Naive thymus-derived CD8-positive, alpha-beta T cell (primary cell): ENCODE data around the gene RAB3B. TPM values are rescaled to one million over a fixed set of nuclear protein-coding genes. Genes with fewer than 3 reads are reported as not detected.
A peak's percentile ranks its signal among the peaks of the same experiment; 100 is the strongest.

ENCODE experiments used
- ATAC-seq, 2 donors: fragments of 150-1000 bp; cut with Tn5 transposase in 1 of 2; sonication (Bioruptor Pico), chemical (Tn5 transposase) in 1 of 2; 1 replicate in 1 of 2; 2 replicates in 1 of 2; pipeline ENCODE4 v1.10.0; 2021; ENCODE audit warnings: mild to moderate bottlenecking in 2 of 2, moderate library complexity in 2 of 2
- POLR2A ChIA-PET: fragments of 350-600 bp; sonication (Branson Sonifier 250); formaldehyde crosslinking; loops from one replicate; lab custom pipeline; 2021; ENCODE audit warnings: antibody characterized with exemption; lab: Charles Lee
- DNase-seq, 10 donors: peaks; one replicate each; pipeline versions ENCODE4 v3.0.0 to v3.0.0-alpha.2; 2020 to 2022
- H3K27ac Mint-ChIP-seq, 10 donors: one replicate each; pipeline ENCODE4 v1.8.0; 2020 to 2022; ENCODE audit warnings: mild to moderate bottlenecking in 10 of 10, mixed read lengths in 10 of 10, moderate library complexity in 4 of 10, inconsistent platforms in 1 of 10
- H3K27me3 Mint-ChIP-seq, 5 donors: one replicate each; pipeline ENCODE4 v1.8.0; 2021 to 2022; ENCODE audit warnings: mixed read lengths in 5 of 5
- H3K36me3 Mint-ChIP-seq, 3 donors: one replicate each; pipeline ENCODE4 v1.8.0; 2020 to 2022; ENCODE audit warnings: mixed read lengths in 3 of 3, mild to moderate bottlenecking in 2 of 3, inconsistent platforms in 1 of 3
- H3K4me1 Mint-ChIP-seq, 4 donors: one replicate each; pipeline ENCODE4 v1.8.0; 2021 to 2022; ENCODE audit warnings: mixed read lengths in 4 of 4
- H3K4me3 Mint-ChIP-seq, 10 donors: one replicate each; pipeline ENCODE4 v1.8.0; 2020 to 2022; ENCODE audit warnings: mild to moderate bottlenecking in 10 of 10, mixed read lengths in 10 of 10, moderate library complexity in 6 of 10, inconsistent platforms in 1 of 10
- H3K9me3 Mint-ChIP-seq, 9 donors: one replicate each; pipeline ENCODE4 v1.8.0; 2020 to 2022; ENCODE audit warnings: mixed read lengths in 9 of 9, mild to moderate bottlenecking in 3 of 9, inconsistent platforms in 1 of 9, moderate library complexity in 1 of 9
- polyA plus RNA-seq, 3 donors: library from polyadenylated mRNA; unstranded; fragments of 300-500 nt; fragmentation: Illumina TruSeq; gene quantifications; one replicate each; pipeline ENCODE4 v1.2.3, GENCODE V29; 2021
- total RNA-seq, 8 experiments: library from RNA in 2 of 8; stranded (reverse) in 2 of 8; gene quantifications; one replicate each; pipeline ENCODE4 v1.2.3 and lab custom pipeline; 2021 to 2026

RAB3B gene
- total and polyA plus RNA-seq, 5 experiments from 2014 or later, result 0.01 to 0.05 (median 0.05) TPM; not detected in 2

- Mint-ChIP-seq H3K36me3 (peaks cover 0 to 9% (median 0%) of the 10 kb centered on the region in 3 donors), H3K27me3 (peaks cover 0 to 3% (median 1%) of the 10 kb centered on the region in 5 donors), H3K4me1 (peaks cover 0 to 1% (median 0%) of the 10 kb centered on the region in 4 donors), H3K4me3 (no peak overlapping the region), H3K27ac (no peak overlapping the region), H3K9me3 (peaks cover 0 to 9% (median 0%) of the 10 kb centered on the region in 9 donors)
- DNase-seq (no peak), ATAC-seq (no peak)
- POLR2A ChIA-PET, result no interaction called here
These were observed 41.3 kb downstream of the RAB3B start for GRCh38 chr1:51949014-51949702.

DNA sequence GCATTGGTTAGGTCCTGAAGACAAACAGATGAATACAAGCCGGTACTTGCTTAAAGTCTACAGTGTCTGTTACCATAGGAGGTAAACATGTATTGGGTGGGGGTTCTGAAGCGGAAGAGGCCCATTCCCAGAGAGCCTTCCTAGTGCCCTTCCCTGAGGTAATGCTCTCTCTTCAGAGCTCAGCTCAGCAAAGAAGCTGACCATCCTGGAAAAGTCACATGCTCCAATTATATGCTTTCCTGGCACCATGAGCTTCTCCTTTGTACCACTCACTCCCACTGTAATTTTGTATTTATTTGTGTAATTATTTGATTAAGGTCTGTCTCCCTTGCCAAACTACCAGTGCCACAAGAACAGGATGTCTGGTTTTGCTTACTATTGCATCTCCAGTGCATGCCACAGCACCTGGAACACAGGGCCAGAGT is 42.0 kb downstream of the RAB3B start:
- ATAC-seq (no peak), DNase-seq (no peak)
- H3K4me1 Mint-ChIP-seq, result peaks cover 0 to 1% (median 0%) of the 10 kb centered on the region in 4 donors
- H3K36me3 Mint-ChIP-seq, result peaks cover 0 to 9% (median 0%) of the 10 kb centered on the region in 3 donors
- peaks cover 0 to 9% (median 0%) of the 10 kb centered on the region in 9 donors for H3K9me3 Mint-ChIP-seq
- H3K27ac Mint-ChIP-seq, result peak overlapping the region in 1 of 10 donors; percentile 7
- POLR2A ChIA-PET, result no interaction called here
- H3K4me3 Mint-ChIP-seq, result no peak overlapping the region
- H3K27me3 Mint-ChIP-seq, result peaks cover 0 to 3% (median 1%) of the 10 kb centered on the region in 5 donors

GRCh38 chr1:51946300-51946699 is 44.2 kb downstream of the RAB3B start:
- DNase-seq (no peak), ATAC-seq (no peak)
- no peak overlapping the region for H3K27ac Mint-ChIP-seq
- H3K36me3 Mint-ChIP-seq, result peaks cover 0 to 24% (median 0%) of the 10 kb centered on the region in 3 donors
- POLR2A ChIA-PET, result no interaction called here
- no peaks in the 10 kb centered on the region for H3K4me1 Mint-ChIP-seq
- peaks cover under 1 to 26% (median 10%) of the 10 kb centered on the region in 9 donors for H3K9me3 Mint-ChIP-seq
- H3K27me3 Mint-ChIP-seq, result peaks cover 0 to 3% (median 1%) of the 10 kb centered on the region in 5 donors
- no peak overlapping the region for H3K4me3 Mint-ChIP-seq

DNA sequence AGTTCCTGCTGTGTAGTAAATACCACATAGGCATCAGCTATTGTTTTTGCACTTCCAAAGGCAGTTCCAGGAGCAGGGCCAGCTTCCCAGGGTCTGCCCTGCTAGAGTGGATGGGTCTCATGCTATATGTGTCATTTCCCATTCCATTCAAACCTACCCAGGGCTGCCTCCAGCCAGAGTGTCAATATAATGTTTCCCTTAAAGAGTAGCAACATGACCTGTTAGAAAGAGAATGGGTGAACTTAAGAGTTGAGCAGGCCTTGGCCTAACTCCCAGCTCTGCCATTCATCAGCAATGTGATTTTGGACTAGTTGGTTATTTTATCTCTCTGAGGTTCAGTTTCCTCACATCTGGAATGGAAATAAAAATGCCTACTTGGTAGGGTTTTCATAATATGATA is 44.9 kb downstream of the RAB3B start:
- POLR2A ChIA-PET, result no interaction called here
- peaks cover 0 to 30% (median 0%) of the 10 kb centered on the region in 3 donors for H3K36me3 Mint-ChIP-seq
- H3K27ac Mint-ChIP-seq, result no peak overlapping the region
- no peak for DNase-seq
- peaks cover 0 to 4% (median 2%) of the 10 kb centered on the region in 5 donors for H3K27me3 Mint-ChIP-seq
- ATAC-seq, result no peak
- no peak overlapping the region for H3K4me3 Mint-ChIP-seq
- peaks cover 5 to 30% (median 12%) of the 10 kb centered on the region in 9 donors for H3K9me3 Mint-ChIP-seq
- no peaks in the 10 kb centered on the region for H3K4me1 Mint-ChIP-seq

GRCh38 chr1:51942281-51942680 is 48.2 kb downstream of the RAB3B start:
- POLR2A ChIA-PET, result no interaction called here
- H3K4me3 Mint-ChIP-seq, result no peak overlapping the region
- no peaks in the 10 kb centered on the region for H3K4me1 Mint-ChIP-seq
- no peak overlapping the region for H3K27ac Mint-ChIP-seq
- H3K36me3 Mint-ChIP-seq, result peaks cover 0 to 28% (median 2%) of the 10 kb centered on the region in 3 donors
- DNase-seq (no peak), ATAC-seq (no peak)
- peaks cover 0 to 4% (median 0%) of the 10 kb centered on the region in 5 donors for H3K27me3 Mint-ChIP-seq
- peaks cover 7 to 29% (median 12%) of the 10 kb centered on the region in 9 donors for H3K9me3 Mint-ChIP-seq

DNA sequence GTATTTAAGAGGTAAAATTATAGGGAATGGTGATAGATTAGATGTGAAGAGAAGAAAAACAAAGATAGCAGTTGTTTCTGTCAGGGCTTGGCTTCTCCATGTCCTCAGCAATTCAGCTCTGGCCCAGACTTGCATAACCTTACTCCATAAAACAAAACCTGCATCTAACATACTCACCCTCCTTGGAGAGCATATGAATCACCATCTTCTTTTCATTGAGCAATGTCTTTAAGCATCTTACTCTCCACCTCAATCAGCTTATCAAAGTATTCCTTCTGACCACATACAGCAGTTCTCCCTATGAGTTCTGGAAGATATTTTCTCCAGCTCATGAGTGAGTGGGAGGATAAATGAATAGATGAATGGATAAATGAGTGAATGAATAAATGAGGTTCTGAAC is 49.0 kb downstream of the RAB3B start:
- Mint-ChIP-seq H3K4me3 (no peak overlapping the region), H3K4me1 (no peaks in the 10 kb centered on the region), H3K27me3 (peaks cover 0 to 4% (median 2%) of the 10 kb centered on the region in 5 donors), H3K27ac (no peak overlapping the region), H3K9me3 (peaks cover 7 to 29% (median 12%) of the 10 kb centered on the region in 9 donors), H3K36me3 (peaks cover 0 to 28% (median 2%) of the 10 kb centered on the region in 3 donors)
- DNase-seq (no peak), ATAC-seq (no peak)
- POLR2A ChIA-PET, result no interaction called here

- DNase-seq (no peak), ATAC-seq (no peak)
- POLR2A ChIA-PET, result no interaction called here
- peaks cover 0 to 4% (median 2%) of the 10 kb centered on the region in 5 donors for H3K27me3 Mint-ChIP-seq
- peaks cover 7 to 20% (median 10%) of the 10 kb centered on the region in 9 donors for H3K9me3 Mint-ChIP-seq
- H3K4me3 Mint-ChIP-seq, result no peak overlapping the region
- H3K4me1 Mint-ChIP-seq, result no peaks in the 10 kb centered on the region
- H3K36me3 Mint-ChIP-seq, result peaks cover 0 to 20% (median 2%) of the 10 kb centered on the region in 3 donors
- H3K27ac Mint-ChIP-seq, result peak overlapping the region in 1 of 10 donors; percentile 12
These were observed 53.4 kb downstream of the RAB3B start for GRCh38 chr1:51937112-51937511.

DNA sequence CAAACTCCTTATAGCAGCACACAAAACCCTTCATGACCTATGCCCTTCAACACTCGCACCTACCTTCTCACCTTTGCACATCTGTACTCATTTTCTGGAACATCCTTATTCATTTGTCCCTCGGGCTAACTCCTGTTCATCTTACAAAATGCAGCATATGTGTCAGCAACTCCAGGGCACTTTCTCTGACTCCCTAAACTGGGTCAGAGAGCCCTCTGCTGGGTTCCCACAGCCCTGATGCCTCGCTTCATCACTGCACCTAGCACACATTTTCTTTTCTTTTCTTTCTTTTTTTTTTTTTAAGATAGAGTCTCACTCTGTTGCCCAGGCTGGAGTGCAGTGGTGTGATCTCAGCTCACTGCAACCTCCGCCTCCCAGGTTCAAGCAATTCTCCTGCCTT is 54.0 kb downstream of the RAB3B start:
- DNase-seq (no peak), ATAC-seq (no peak)
- no peaks in the 10 kb centered on the region for H3K4me1 Mint-ChIP-seq
- H3K36me3 Mint-ChIP-seq, result peaks cover 0 to 15% (median 2%) of the 10 kb centered on the region in 3 donors
- peaks cover under 1 to 14% (median 6%) of the 10 kb centered on the region in 9 donors for H3K9me3 Mint-ChIP-seq
- peak overlapping the region in 1 of 10 donors; percentile 12 for H3K27ac Mint-ChIP-seq
- H3K4me3 Mint-ChIP-seq, result no peak overlapping the region
- H3K27me3 Mint-ChIP-seq, result peaks cover 0 to 4% (median 3%) of the 10 kb centered on the region in 5 donors
- POLR2A ChIA-PET, result no interaction called here

GRCh38 chr1:51933344-51933743 is 57.2 kb downstream of the RAB3B start:
- Mint-ChIP-seq H3K4me3 (no peak overlapping the region), H3K36me3 (no peaks in the 10 kb centered on the region), H3K9me3 (no peaks in the 10 kb centered on the region), H3K27ac (no peak overlapping the region), H3K4me1 (no peaks in the 10 kb centered on the region), H3K27me3 (peaks cover 3 to 10% (median 6%) of the 10 kb centered on the region in 5 donors)
- ATAC-seq, result no peak
- POLR2A ChIA-PET, result no interaction called here
- DNase-seq, result no peak

DNA sequence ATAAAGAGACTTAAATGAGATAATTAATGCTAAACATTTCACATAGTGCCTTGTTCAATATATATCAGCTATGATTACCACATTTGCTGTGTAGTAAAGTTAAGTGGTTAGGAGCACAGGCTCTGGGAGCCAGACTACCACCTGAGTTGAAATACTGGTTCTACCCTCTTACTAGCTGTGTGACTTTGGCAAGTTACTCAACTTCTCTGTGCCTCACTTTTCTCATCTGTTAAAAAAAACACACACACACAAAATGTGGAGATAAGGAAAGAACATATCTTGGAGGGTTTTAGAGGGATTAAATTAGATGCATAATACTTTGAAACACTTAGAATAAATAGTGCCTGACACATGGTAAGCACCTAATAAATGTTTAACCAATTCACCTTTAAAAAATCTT is 60.2 kb downstream of the RAB3B start:
- ATAC-seq, result no peak

DNA sequence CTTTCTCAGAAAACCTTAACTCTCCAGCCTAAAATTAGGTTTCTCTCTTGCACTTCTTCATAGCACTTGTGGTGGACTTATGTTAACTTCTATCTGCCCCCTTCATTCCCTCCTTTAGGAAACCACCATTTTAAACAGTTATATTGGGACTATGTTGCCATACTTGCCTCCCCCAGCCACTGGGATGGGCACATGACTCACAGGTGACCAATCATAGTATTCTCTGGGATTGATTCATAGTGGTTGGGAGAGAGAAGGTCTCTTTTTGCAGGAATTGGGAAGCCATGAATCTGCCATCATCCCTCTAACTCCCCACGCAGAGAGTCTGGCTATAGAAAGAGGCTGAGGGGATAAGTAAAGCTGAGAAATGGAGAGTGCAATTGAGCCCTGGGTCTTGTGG is 61.6 kb downstream of the RAB3B start:
- ATAC-seq, result no peak
- POLR2A ChIA-PET, result no interaction called here

More for the DNA sequence above, 60.2 kb downstream of the RAB3B start:
- Mint-ChIP-seq H3K36me3 (no peaks in the 10 kb centered on the region), H3K9me3 (no peaks in the 10 kb centered on the region), H3K27ac (no peak overlapping the region), H3K27me3 (peaks cover 2 to 10% (median 6%) of the 10 kb centered on the region in 5 donors), H3K4me1 (no peaks in the 10 kb centered on the region), H3K4me3 (no peak overlapping the region)
- no peak for DNase-seq
- POLR2A ChIA-PET, result no interaction called here

DNA sequence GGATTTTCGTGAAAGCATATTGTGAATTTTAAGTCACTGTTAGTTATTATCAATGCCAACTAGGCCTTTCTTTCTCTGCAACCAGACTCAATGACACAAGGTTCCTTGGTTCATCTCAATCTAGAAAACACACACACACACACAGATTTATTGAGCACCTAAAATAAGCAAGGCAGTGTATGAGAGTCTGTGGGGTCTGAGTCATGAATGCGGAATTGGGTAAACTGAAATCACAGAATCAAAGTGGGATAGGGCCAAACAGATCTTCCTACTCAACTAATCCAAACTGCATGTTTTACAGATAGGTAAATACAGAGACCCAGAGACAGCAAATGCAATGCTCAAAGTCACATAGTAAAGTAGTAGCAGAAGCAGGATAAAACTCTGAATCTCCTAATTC is 63.5 kb downstream of the RAB3B start:
- Mint-ChIP-seq H3K36me3 (no peaks in the 10 kb centered on the region), H3K27me3 (peaks cover 0 to 11% (median 9%) of the 10 kb centered on the region in 5 donors), H3K9me3 (no peaks in the 10 kb centered on the region), H3K4me1 (no peaks in the 10 kb centered on the region), H3K4me3 (no peak overlapping the region), H3K27ac (no peak overlapping the region)
- ATAC-seq, result no peak
- POLR2A ChIA-PET, result no interaction called here
- DNase-seq, result no peak

More for the DNA sequence above, 61.6 kb downstream of the RAB3B start:
- H3K36me3 Mint-ChIP-seq, result no peaks in the 10 kb centered on the region
- H3K27ac Mint-ChIP-seq, result no peak overlapping the region
- no peak for DNase-seq
- H3K4me1 Mint-ChIP-seq, result no peaks in the 10 kb centered on the region
- no peaks in the 10 kb centered on the region for H3K9me3 Mint-ChIP-seq
- no peak overlapping the region for H3K4me3 Mint-ChIP-seq
- peaks cover 0 to 10% (median 6%) of the 10 kb centered on the region in 5 donors for H3K27me3 Mint-ChIP-seq

GRCh38 chr1:51926171-51926812 is 64.2 kb downstream of the RAB3B start:
- no peak overlapping the region for H3K27ac Mint-ChIP-seq
- DNase-seq, result no peak

More at GRCh38 chr1:51926171-51926812, 64.2 kb downstream of the RAB3B start:
- Mint-ChIP-seq H3K9me3 (no peaks in the 10 kb centered on the region), H3K4me1 (no peaks in the 10 kb centered on the region), H3K4me3 (no peak overlapping the region), H3K27me3 (peaks cover 3 to 15% (median 9%) of the 10 kb centered on the region in 5 donors), H3K36me3 (no peaks in the 10 kb centered on the region)
- ATAC-seq, result no peak
- POLR2A ChIA-PET, result no interaction called here
